COR-L47 (cell line): ENCODE measurements around the gene HK2.

Source experiments
- DNase-seq: peaks from one replicate; lab custom pipeline; 2025; lab: John Stamatoyannopoulos, UW

HK2 gene

GRCh38 chr2:74937221-74937880, 103.4 kb downstream of the HK2 start:
- no peak for DNase-seq

- no peak for DNase-seq
Observed at GRCh38 chr2:74938264-74938663, 104.3 kb downstream of the HK2 start.

GRCh38 chr2:74939919-74940812, 106.2 kb downstream of the HK2 start:
- no peak for DNase-seq

GRCh38 chr2:74941284-74941683, 107.4 kb downstream of the HK2 start:
- no peak for DNase-seq

GRCh38 chr2:74942263-74942662, 108.3 kb downstream of the HK2 start:
- no peak for DNase-seq
